SK-N-SH (cell line): ENCODE measurements around the gene MRPL17. TPM values are rescaled to one million over a fixed set of nuclear protein-coding genes. Genes with fewer than 3 reads are reported as not detected.

ENCODE experiments used
- CTCF ChIA-PET: fragments of 300-600, 350-600 bp; formaldehyde crosslinking; extraction: SDS; loops from one replicate; lab custom pipeline; 2021; lab: Yijun Ruan, JAX
- POLR2A ChIA-PET: fragments of 350-600 bp; sonication (Branson Sonifier 250); formaldehyde crosslinking; extraction: SDS; loops from one replicate; lab custom pipeline; 2020; ENCODE audit warnings: antibody characterized with exemption, inconsistent platforms; lab: Yijun Ruan, JAX
- DNase-seq: peaks from one replicate; pipeline ENCODE4 v3.0.0; 2012
- H2AFZ ChIP-seq: fragments of 200-600 bp; sonication (generic); 2 replicates; pipeline ENCODE4 v1.8.1; 2016; ENCODE audit warnings: antibody characterized with exemption, mild to moderate bottlenecking, low read depth
- H3F3A ChIP-seq: fragments of 200-600 bp; sonication (generic); replicated peaks from 2 replicates; pipeline ENCODE3; 2016; ENCODE audit warnings: antibody characterized with exemption, mild to moderate bottlenecking; ENCODE audit not compliant: insufficient read depth
- H3K27ac ChIP-seq, 2 experiments: fragments of 200-500 bp in 1 of 2; fragments of 200-600 bp in 1 of 2; sonication (Bioruptor generic) in 1 of 2; sonication (generic), shearing (Covaris generic) in 1 of 2; 2 replicates each; pipeline versions ENCODE4 v1.5.1 to v1.6.1; 2014 to 2016; ENCODE audit warnings: low read depth in 2 of 2, inconsistent platforms in 1 of 2, low read length in 1 of 2, mild to moderate bottlenecking in 1 of 2, mixed read lengths in 1 of 2
- H3K27me3 ChIP-seq: fragments of 200-600 bp; sonication (generic), shearing (Covaris generic); 2 replicates; pipeline ENCODE4 v1.6.1; 2016; ENCODE audit warnings: mixed run types; ENCODE audit not compliant: insufficient read depth
- H3K36me3 ChIP-seq, 2 experiments: fragments of 200-500 bp in 1 of 2; fragments of 200-600 bp in 1 of 2; sonication (Bioruptor generic) in 1 of 2; sonication (generic) in 1 of 2; replicated peaks in 1 of 2; 2 replicates each; pipeline versions ENCODE3 to v1.5.1; 2014 to 2016; ENCODE audit warnings: low read length in 1 of 2, mild to moderate bottlenecking in 1 of 2; ENCODE audit not compliant: insufficient read depth in 2 of 2, control insufficient read depth in 1 of 2
- H3K4me1 ChIP-seq, 2 experiments: fragments of 200-500 bp in 1 of 2; fragments of 200-600 bp in 1 of 2; sonication (Bioruptor generic) in 1 of 2; sonication (generic), shearing (Covaris generic) in 1 of 2; 2 replicates each; pipeline versions ENCODE4 v1.5.1 to v1.6.1; 2014 to 2016; ENCODE audit warnings: low read depth in 1 of 2, low read length in 1 of 2, mixed run types in 1 of 2; ENCODE audit not compliant: insufficient read depth in 2 of 2, control insufficient read depth in 1 of 2
- H3K4me2 ChIP-seq: fragments of 200-600 bp; sonication (generic), shearing (Covaris generic); 2 replicates; pipeline ENCODE4 v1.6.1; 2017; ENCODE audit warnings: mixed run types
- H3K4me3 ChIP-seq, 2 experiments: fragments of 200-500 bp in 1 of 2; fragments of 200-600 bp in 1 of 2; sonication (Bioruptor generic) in 1 of 2; sonication (generic), shearing (Covaris generic) in 1 of 2; 2 replicates each; pipeline versions ENCODE4 v1.5.1 to v1.8.1; 2014 to 2016; ENCODE audit warnings: low read depth in 2 of 2, inconsistent platforms in 1 of 2, low read length in 1 of 2, mild to moderate bottlenecking in 1 of 2, mixed read lengths in 1 of 2, moderate library complexity in 1 of 2
- H3K79me2 ChIP-seq: fragments of 200-600 bp; sonication (generic); 2 replicates; pipeline ENCODE4 v1.8.1; 2017; ENCODE audit warnings: mild to moderate bottlenecking; ENCODE audit not compliant: insufficient read depth
- H3K9ac ChIP-seq: fragments of 200-600 bp; sonication (generic); 2 replicates; pipeline ENCODE4 v1.6.1; 2017; ENCODE audit warnings: mixed run types
- H3K9me2 ChIP-seq: fragments of 200-600 bp; sonication (generic); 2 replicates; pipeline ENCODE4 v1.6.1; 2017; ENCODE audit warnings: mixed run types
- H3K9me3 ChIP-seq: fragments of 200-600 bp; sonication (generic); 2 replicates; pipeline ENCODE4 v1.6.1; 2017; ENCODE audit warnings: mixed run types, mild to moderate bottlenecking, moderate library complexity
- H4K20me1 ChIP-seq: fragments of 200-600 bp; sonication (generic); 2 replicates; pipeline ENCODE4 v1.6.1; 2017; ENCODE audit warnings: mild to moderate bottlenecking, mixed run types; ENCODE audit not compliant: insufficient read depth
- EP300 ChIP-seq, 2 experiments: IDR thresholded peaks; 2 replicates each; pipeline versions ENCODE4 v1.4.0 to v1.6.1; 2012; ENCODE audit warnings: borderline replicate concordance in 1 of 2, low read depth in 1 of 2, low read length in 1 of 2
- EZH2phosphoT487 ChIP-seq: fragments of 200-600 bp; sonication (generic); IDR thresholded peaks from 2 replicates; pipeline ENCODE4 v1.6.1; 2017; ENCODE audit warnings: low read depth, mixed run types, mild to moderate bottlenecking, antibody characterized with exemption, moderate library complexity, borderline replicate concordance
- GABPA ChIP-seq: IDR thresholded peaks from 2 replicates; pipeline ENCODE4 v1.4.0; 2012; ENCODE audit warnings: low read depth, mild to moderate bottlenecking
- GATA2 ChIP-seq: sonication (generic); formaldehyde crosslinking; IDR thresholded peaks from 2 replicates; pipeline ENCODE4 v1.5.0; 2020; ENCODE audit warnings: mild to moderate bottlenecking, missing genetic modification reagents
- MEF2A ChIP-seq: IDR thresholded peaks from 2 replicates; pipeline ENCODE4 v1.4.0; 2012; ENCODE audit warnings: low read depth, borderline replicate concordance
- MXI1 ChIP-seq: IDR thresholded peaks from 2 replicates; pipeline ENCODE4 v1.6.1; 2012; ENCODE audit warnings: mild to moderate bottlenecking, low read depth, low read length, improper control_type of control experiment
- POLR2AphosphoS5 ChIP-seq: IDR thresholded peaks from 2 replicates; pipeline ENCODE4 v1.6.1; 2012; ENCODE audit warnings: low read depth, low read length
- RAD21 ChIP-seq: IDR thresholded peaks from 2 replicates; pipeline ENCODE4 v1.6.1; 2012; ENCODE audit warnings: mild to moderate bottlenecking, low read length
- RCOR1 ChIP-seq: fragments of 150-350 bp; IDR thresholded peaks from 2 replicates; pipeline ENCODE4 v1.6.1; 2017; ENCODE audit warnings: antibody characterized with exemption, low read length
- RFX5 ChIP-seq: IDR thresholded peaks from 2 replicates; pipeline ENCODE4 v1.6.1; 2012; ENCODE audit warnings: mild to moderate bottlenecking, improper control_type of control experiment, low read length
- SIN3A ChIP-seq: IDR thresholded peaks from 2 replicates; pipeline ENCODE4 v1.6.1; 2012; ENCODE audit warnings: low read depth, mild to moderate bottlenecking, low read length, moderate library complexity, borderline replicate concordance
- SMC3 ChIP-seq: IDR thresholded peaks from 2 replicates; pipeline ENCODE4 v1.6.1; 2012; ENCODE audit warnings: low read depth, low read length, improper control_type of control experiment
- TEAD4 ChIP-seq: IDR thresholded peaks from 2 replicates; pipeline ENCODE4 v1.4.0; 2012; ENCODE audit warnings: mild to moderate bottlenecking, borderline replicate concordance; ENCODE audit not compliant: insufficient read depth
- YY1 ChIP-seq: IDR thresholded peaks from 2 replicates; pipeline ENCODE4 v1.4.0; 2012; ENCODE audit warnings: low read depth, mild to moderate bottlenecking
- WGBS: methylation state at CpG from one replicate; pipeline ENCODE4 v1.1.6; 2017; ENCODE audit warnings: low lambda C conversion rate; 5-methylcytosine and 5-hydroxymethylcytosine counted together
- polyA plus RNA-seq, 3 experiments: library from polyadenylated mRNA; depleted of rRNA; stranded (reverse); fragments of >200 nt; gene quantifications; 2 replicates each; pipeline ENCODE4 v1.2.3, GENCODE V29; 2012
- TF ChIP-seq, protein P1 (sequence below): fragments of 200-600 bp; sonication (generic); IDR thresholded peaks from 2 replicates; pipeline ENCODE4 v1.6.1; 2017; ENCODE audit warnings: antibody characterized with exemption, mild to moderate bottlenecking, moderate library complexity
- TF ChIP-seq, protein P2 (sequence below): IDR thresholded peaks from 2 replicates; pipeline ENCODE4 v1.4.0; 2012; ENCODE audit warnings: low read depth, borderline replicate concordance
- TF ChIP-seq, protein P3 (sequence below): IDR thresholded peaks from 2 replicates; pipeline ENCODE4 v1.4.0; 2012; ENCODE audit warnings: low read depth, borderline replicate concordance

The MRPL17 gene
- polyA plus RNA-seq, 1 of the 3 experiments (the other 2 are of a cell fraction): 88.6 TPM

DNA sequence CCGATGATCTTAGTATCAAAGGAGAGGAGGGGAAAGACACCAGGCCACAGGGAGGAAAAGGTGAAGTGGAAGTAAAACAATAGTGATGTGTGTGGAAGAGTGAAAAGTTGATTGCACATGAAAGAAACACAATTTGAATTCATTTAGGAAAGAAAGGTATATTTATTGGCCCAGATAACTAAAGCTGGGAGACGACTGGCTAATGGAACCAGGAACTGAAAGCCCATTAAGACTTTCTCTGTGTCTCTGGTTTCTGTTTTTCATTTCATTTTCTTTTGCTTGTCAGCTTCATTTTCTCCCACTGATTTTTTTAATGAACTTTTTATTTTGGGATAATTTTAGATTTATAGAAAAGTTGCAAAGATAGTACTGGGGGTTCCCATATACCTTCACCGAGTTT, 22.4 kb downstream of the MRPL17 start:
- no peak for DNase-seq
- no peaks in the 10 kb centered on the region for H3K36me3 ChIP-seq
- H3K4me2 ChIP-seq: no peak overlapping the region
- no peaks in the 10 kb centered on the region for H3K79me2 ChIP-seq
- H3K9me3 ChIP-seq: no peaks in the 10 kb centered on the region
- H2AFZ ChIP-seq: no peak overlapping the region
- TF ChIP-seq EZH2phosphoT487 (no peak), RAD21 (no peak), GABPA (no peak), MEF2A (no peak), EP300 (IDR thresholded peaks at IDR 0.05; ENCODE audit: borderline replicate concordance in 1 of 2, low read depth in 1 of 2, low read length in 1 of 2) (no peak), RFX5 (no peak), POLR2AphosphoS5 (no peak)
- TF ChIP-seq, protein P1, sequence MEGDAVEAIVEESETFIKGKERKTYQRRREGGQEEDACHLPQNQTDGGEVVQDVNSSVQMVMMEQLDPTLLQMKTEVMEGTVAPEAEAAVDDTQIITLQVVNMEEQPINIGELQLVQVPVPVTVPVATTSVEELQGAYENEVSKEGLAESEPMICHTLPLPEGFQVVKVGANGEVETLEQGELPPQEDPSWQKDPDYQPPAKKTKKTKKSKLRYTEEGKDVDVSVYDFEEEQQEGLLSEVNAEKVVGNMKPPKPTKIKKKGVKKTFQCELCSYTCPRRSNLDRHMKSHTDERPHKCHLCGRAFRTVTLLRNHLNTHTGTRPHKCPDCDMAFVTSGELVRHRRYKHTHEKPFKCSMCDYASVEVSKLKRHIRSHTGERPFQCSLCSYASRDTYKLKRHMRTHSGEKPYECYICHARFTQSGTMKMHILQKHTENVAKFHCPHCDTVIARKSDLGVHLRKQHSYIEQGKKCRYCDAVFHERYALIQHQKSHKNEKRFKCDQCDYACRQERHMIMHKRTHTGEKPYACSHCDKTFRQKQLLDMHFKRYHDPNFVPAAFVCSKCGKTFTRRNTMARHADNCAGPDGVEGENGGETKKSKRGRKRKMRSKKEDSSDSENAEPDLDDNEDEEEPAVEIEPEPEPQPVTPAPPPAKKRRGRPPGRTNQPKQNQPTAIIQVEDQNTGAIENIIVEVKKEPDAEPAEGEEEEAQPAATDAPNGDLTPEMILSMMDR: no peak
- H3K9ac ChIP-seq: no peak overlapping the region
- H4K20me1 ChIP-seq: no peaks in the 10 kb centered on the region
- POLR2A ChIA-PET: no interaction called here
- CTCF ChIA-PET: interaction anchor here (0.8 to 1.4 kb wide), 2 partner anchors 39 to 283 kb away, joined by 3 read pairs; no protein-coding TSS in a partner anchor
- H3K4me3 ChIP-seq: no peak overlapping the region
- H3K9me2 ChIP-seq: no peaks in the 10 kb centered on the region
- peaks cover 0 to 3% of the 10 kb centered on the region in 2 experiments; a peak in 1 of 4 replicates for H3K4me1 ChIP-seq
- 77% methylated on average over 3 of the region's 3 CpGs for WGBS
- H3K27me3 ChIP-seq: no peaks in the 10 kb centered on the region
- H3F3A ChIP-seq: peaks cover 9% of the 10 kb centered on the region
- H3K27ac ChIP-seq: no peak overlapping the region

DNA sequence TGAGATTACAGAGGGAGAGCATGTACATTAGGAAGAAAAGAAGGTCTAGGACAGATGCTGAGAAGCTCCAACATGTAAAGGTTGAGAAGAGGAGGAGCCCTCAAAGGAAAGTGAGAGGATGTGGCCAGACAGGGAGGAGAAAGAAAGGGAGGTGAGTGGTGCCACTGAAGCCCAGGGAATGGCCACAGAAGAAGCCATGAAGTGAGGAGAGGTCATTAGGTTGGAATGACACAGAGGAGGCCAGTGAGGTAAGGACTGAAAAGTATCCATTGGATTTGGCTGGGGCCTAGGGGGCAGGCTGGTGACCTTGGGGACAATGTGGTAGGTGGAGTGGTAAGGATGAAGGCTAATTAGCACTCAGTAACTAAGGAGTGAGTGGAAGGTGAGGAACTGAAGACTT, 24.5 kb downstream of the MRPL17 start:
- H3K36me3 ChIP-seq: no peaks in the 10 kb centered on the region
- no peaks in the 10 kb centered on the region for H3K9me2 ChIP-seq
- H3K27ac ChIP-seq: no peak overlapping the region
- H3K4me2 ChIP-seq: no peak overlapping the region
- H3K9ac ChIP-seq: no peak overlapping the region
- no peaks in the 10 kb centered on the region for H4K20me1 ChIP-seq
- TF ChIP-seq, protein P2, sequence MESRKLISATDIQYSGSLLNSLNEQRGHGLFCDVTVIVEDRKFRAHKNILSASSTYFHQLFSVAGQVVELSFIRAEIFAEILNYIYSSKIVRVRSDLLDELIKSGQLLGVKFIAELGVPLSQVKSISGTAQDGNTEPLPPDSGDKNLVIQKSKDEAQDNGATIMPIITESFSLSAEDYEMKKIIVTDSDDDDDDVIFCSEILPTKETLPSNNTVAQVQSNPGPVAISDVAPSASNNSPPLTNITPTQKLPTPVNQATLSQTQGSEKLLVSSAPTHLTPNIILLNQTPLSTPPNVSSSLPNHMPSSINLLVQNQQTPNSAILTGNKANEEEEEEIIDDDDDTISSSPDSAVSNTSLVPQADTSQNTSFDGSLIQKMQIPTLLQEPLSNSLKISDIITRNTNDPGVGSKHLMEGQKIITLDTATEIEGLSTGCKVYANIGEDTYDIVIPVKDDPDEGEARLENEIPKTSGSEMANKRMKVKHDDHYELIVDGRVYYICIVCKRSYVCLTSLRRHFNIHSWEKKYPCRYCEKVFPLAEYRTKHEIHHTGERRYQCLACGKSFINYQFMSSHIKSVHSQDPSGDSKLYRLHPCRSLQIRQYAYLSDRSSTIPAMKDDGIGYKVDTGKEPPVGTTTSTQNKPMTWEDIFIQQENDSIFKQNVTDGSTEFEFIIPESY: no peak
- TF ChIP-seq, protein P3, sequence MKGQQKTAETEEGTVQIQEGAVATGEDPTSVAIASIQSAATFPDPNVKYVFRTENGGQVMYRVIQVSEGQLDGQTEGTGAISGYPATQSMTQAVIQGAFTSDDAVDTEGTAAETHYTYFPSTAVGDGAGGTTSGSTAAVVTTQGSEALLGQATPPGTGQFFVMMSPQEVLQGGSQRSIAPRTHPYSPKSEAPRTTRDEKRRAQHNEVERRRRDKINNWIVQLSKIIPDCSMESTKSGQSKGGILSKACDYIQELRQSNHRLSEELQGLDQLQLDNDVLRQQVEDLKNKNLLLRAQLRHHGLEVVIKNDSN: no peak
- TF ChIP-seq RCOR1 (no peak), TEAD4 (no peak), SIN3A (no peak), MXI1 (no peak), YY1 (no peak), GATA2 (CRISPR knock-in tag) (no peak), MEF2A (no peak), SMC3 (no peak)
- peaks cover 4% of the 10 kb centered on the region for H3F3A ChIP-seq
- H3K27me3 ChIP-seq: no peaks in the 10 kb centered on the region
- H3K9me3 ChIP-seq: no peaks in the 10 kb centered on the region
- ChIA-PET POLR2A (no interaction called here), CTCF (interaction anchor here (0.8 to 3.3 kb wide), 5 partner anchors 9 to 127 kb away, joined by 3 to 11 read pairs (median 3); partner anchors contain the start of gene MRPL17)
- peaks cover 0 to 16% of the 10 kb centered on the region in 2 experiments; a peak in 1 of 4 replicates for H3K4me1 ChIP-seq
- H3K4me3 ChIP-seq: no peak overlapping the region
- H2AFZ ChIP-seq: no peak overlapping the region
- no peak for DNase-seq
- H3K79me2 ChIP-seq: no peaks in the 10 kb centered on the region
